ENCODE results near the gene VSTM5. TPM values are rescaled to one million over a fixed set of nuclear protein-coding genes. Genes with fewer than 3 reads are reported as not detected.

VSTM5 gene, protein sequence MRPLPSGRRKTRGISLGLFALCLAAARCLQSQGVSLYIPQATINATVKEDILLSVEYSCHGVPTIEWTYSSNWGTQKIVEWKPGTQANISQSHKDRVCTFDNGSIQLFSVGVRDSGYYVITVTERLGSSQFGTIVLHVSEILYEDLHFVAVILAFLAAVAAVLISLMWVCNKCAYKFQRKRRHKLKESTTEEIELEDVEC
- not detected in 2 replicates for total RNA-seq (2014; rRNA removed; shearing (Covaris generic))

DNA sequence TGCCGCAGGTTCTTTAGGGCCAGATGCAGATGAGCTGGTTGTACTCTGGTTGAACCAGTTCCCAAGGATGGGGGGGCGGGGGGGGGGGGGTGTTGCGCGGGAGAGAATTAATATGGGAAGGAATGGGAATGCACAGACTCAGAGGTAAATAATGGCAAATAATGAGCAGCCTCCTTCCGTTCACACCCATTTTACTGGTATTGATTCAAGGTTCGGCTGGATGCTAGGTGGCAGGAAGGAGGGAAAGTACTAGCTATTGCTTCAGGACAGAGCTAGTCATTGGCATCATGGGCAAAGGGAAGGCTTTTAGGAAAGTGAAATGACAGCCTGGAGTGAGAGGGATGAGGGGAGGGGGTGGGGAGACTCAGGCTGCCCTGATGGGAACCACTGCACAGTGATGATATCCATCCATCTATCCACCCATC, at the start of gene VSTM5:
Gene VSTM5, minus strand, starts transcription at position 25 of the 425 bp plus-strand sequence. CDS start 116 bp downstream, outside the sequence.

DNA sequence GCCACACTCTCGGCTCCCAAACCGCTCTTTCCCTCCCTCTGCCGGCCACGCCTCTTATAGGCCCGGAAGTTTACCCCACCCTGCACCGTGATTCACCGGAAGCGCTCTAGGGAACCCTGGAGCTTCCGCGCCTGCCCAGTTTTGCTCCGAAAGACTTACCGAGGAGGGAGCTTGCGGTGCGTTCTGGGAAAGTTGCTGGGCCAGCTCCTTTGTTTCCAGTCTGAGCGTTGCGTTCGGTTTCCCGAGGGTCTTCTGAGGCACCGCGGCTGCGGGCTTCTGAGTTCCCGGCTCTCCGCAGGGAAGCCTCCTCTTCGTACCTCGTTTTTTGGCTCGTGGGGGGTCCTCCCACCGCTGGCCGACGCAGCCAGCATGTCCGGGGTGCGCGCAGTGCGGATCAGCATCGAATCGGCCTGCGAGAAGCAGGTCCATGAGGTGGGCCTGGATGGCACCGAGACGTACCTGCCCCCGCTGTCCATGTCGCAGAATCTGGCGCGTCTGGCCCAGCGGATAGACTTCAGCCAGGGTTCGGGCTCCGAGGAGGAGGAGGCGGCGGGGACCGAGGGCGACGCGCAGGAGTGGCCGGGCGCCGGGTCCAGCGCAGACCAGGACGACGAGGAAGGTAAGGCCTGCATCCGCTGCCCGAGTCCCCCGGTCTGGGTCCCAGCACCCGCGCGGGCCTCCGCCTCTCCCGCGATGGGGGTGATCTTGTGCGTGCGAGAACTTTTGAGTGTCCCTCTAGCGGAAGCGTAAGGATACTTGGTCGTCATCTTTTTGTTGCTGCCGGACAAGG, 66.1 kb downstream of the VSTM5 start, which contains the start of gene MED17:
Gene MED17, plus strand, starts transcription at position 138 of the 790 bp plus-strand sequence. Its CDS starts 232 bp downstream, at position 370.

Small RNA genes within 50 kb of the gene (small RNA-seq; reads per million reads assigned to genes)
- not detected for gene RF00019

Other genes starting within 250 kb of the VSTM5 start
- gene CEP295, start 188.9 kb downstream of the VSTM5 start, total RNA-seq (2014; rRNA removed; shearing (Covaris generic)): 16.1 TPM in 2 replicates
- gene TAF1D, start 109.1 kb downstream of the VSTM5 start, total RNA-seq (2014; rRNA removed; shearing (Covaris generic)): 178 and 214 TPM in 2 replicates
- gene C11orf54, start 108.9 kb downstream of the VSTM5 start, total RNA-seq (2014; rRNA removed; shearing (Covaris generic)): 12.8 and 18.4 TPM in 2 replicates
- gene MED17, start 66.3 kb downstream of the VSTM5 start, total RNA-seq (2014; rRNA removed; shearing (Covaris generic)): 42.4 and 46.8 TPM in 2 replicates
- not detected in 2 replicates for gene HEPHL1, start 170.7 kb upstream of the VSTM5 start, total RNA-seq (2014; rRNA removed; shearing (Covaris generic))